GM23248 (cell line): Measurements from ENCODE around the gene THSD7A.

Experiments
- EZH2 ChIP-seq: fragments of 200-600 bp; sonication (generic); IDR thresholded peaks from 2 replicates; pipeline ENCODE4 v1.6.1; 2018; ENCODE audit warnings: antibody characterized with exemption, mild to moderate bottlenecking; ENCODE audit not compliant: insufficient read depth, poor library complexity, severe bottlenecking
- EZH2phosphoT487 ChIP-seq: fragments of 200-600 bp; sonication (generic); IDR thresholded peaks from 2 replicates; pipeline ENCODE4 v1.6.1; 2018; ENCODE audit warnings: antibody characterized with exemption, moderate library complexity, mild to moderate bottlenecking, low read depth; ENCODE audit not compliant: insufficient read depth

DNA sequence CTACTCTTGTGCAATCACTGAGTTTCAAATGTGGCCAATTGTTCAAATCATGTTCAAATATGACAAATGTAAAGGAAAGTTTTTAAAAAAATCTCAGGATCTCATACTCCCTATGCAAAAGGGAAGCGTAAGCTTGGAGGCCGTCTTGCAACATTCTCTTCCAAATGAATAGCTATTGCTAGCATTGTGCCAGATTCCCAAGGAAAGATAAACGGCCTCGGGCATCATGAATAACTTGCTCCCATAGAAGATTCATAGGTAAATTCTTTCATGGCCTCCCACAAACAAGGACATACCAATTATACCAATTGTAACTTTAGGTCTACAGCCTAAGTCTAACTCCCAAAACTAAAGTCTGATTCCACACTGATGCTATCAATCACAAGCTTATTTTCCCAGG lies 416.9 kb downstream of the THSD7A start:
- TF ChIP-seq EZH2 (no peak), EZH2phosphoT487 (no peak)
